H1 (cell line): ENCODE data around the gene LFNG. TPM values are rescaled to one million over a fixed set of nuclear protein-coding genes. Genes with fewer than 3 reads are reported as not detected.

Experiments
- PHF8 ChIP-seq: fragments of 200-600 bp; sonication (generic); conservative IDR thresholded peaks from 2 replicates; pipeline ENCODE4 v1.7.1; 2012; ENCODE audit warnings: low read depth, mild to moderate bottlenecking, inconsistent platforms, low read length, moderate library complexity
- polyA plus RNA-seq, 7 experiments: library from polyadenylated mRNA; depleted of rRNA in 3 of 7; stranded (reverse) in 5 of 7; unstranded in 2 of 7; fragments of >200 nt in 5 of 7; fragments of 200-250 nt in 2 of 7; gene quantifications; 1 replicate in 5 of 7; 2 replicates in 1 of 7; 4 replicates in 1 of 7; pipeline versions ENCODE4 v1.2.1 to v1.2.3, GENCODE V29; 2011 to 2013; ENCODE audit warnings: missing spikeins in 2 of 7, mixed read lengths in 2 of 7
- total RNA-seq: library from RNA; stranded (reverse); fragmentation: NEBNext Ultra II Directional; extraction: Animal tissue kit (Norgen Biotek cat#: 25700); gene quantifications from 2 replicates; pipeline ENCODE4 v1.2.1, GENCODE V29; 2021

Gene LFNG
- total and polyA plus RNA-seq, 2 of the 8 experiments (the other 6 are each of a cell fraction or from before 2014, with no cell fraction given): 31.6 to 35.6 TPM

GRCh38 chr7:2480070-2480408 lies 39.5 kb upstream of the LFNG start (continued):
- TF ChIP-seq PHF8: no peak
